GM10266 (cell line): ENCODE measurements around the gene REG1B.
"Not testable (repeated sequence)": the region's sequence is repeated elsewhere in the genome, so short reads cannot be mapped to it uniquely, and the experiment has no call there.

Experiments used
- DNase-seq: peaks from one replicate; pipeline ENCODE4 v3.0.0; 2012; ENCODE audit errors: extremely low spot score
- CTCF ChIP-seq: IDR thresholded peaks from 2 replicates; pipeline ENCODE4 v1.5.1; 2012; ENCODE audit warnings: mild to moderate bottlenecking, low read depth; ENCODE audit not compliant: control insufficient read depth, insufficient read depth; ENCODE audit errors: missing control alignments

REG1B gene

GRCh38 chr2:79085382-79085781 is 2.4 kb downstream of the REG1B start:
- no peak for DNase-seq

GRCh38 chr2:79084495-79085135 is 3.2 kb downstream of the REG1B start:
- TF ChIP-seq CTCF = no peak
- DNase-seq = no peak

More at GRCh38 chr2:79085382-79085781, 2.4 kb downstream of the REG1B start:
- TF ChIP-seq CTCF = no peak

- DNase-seq = no peak
- TF ChIP-seq CTCF = no peak
Observed at GRCh38 chr2:79083597-79084251, 4.1 kb downstream of the REG1B start.

- TF ChIP-seq CTCF = no peak
- no peak for DNase-seq
Observed at GRCh38 chr2:79082987-79083386, 4.8 kb downstream of the REG1B start.

GRCh38 chr2:79071078-79071477 is 16.7 kb downstream of the REG1B start:
- TF ChIP-seq CTCF = no peak

GRCh38 chr2:79065201-79065600 is 22.6 kb downstream of the REG1B start:
- TF ChIP-seq CTCF = no peak
- DNase-seq = no peak

More at GRCh38 chr2:79071078-79071477, 16.7 kb downstream of the REG1B start:
- DNase-seq = no peak

GRCh38 chr2:79054769-79055168 is 33.0 kb downstream of the REG1B start:
- not testable (repeated sequence) for DNase-seq

GRCh38 chr2:79053486-79053885 is 34.3 kb downstream of the REG1B start:
- DNase-seq = not testable (repeated sequence)
